CMK (cell line): ENCODE data around the gene SLC26A4.
"Not testable (repeated sequence)": the region's sequence is repeated elsewhere in the genome, so short reads cannot be mapped to it uniquely, and the experiment has no call there.

Source experiments
- DNase-seq: peaks from one replicate; pipeline ENCODE4 v3.0.0-alpha.2; 2010; ENCODE audit warnings: low read depth

SLC26A4 gene

GRCh38 chr7:107660381-107661080 lies at the start of gene SLC26A4:
Gene SLC26A4 (plus strand): TSS chr7:107660828. CDS start chr7:107661642, 814 bp downstream.
- no peak for DNase-seq

DNA sequence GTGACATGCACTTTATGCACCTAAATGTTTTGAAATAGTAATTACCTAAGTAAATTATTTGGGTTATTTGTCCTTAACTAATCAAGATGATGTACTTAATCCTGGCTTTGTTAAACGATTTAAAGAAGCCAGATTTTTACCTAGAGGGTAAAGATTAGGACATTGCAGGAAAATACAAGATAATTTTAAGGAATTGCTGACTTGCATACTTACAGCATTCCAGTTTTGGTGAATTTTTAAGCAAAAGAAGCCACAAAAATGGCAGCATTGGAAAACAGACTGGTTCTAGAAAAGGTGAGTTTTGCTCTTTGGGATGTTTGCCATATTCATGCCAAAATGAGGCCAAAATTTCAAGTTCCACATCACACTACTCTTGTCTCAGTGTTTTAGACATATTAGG lies 47.2 kb upstream of the SLC26A4 start:
- no peak for DNase-seq

- DNase-seq = no peak
These were observed 46.7 kb upstream of the SLC26A4 start for GRCh38 chr7:107613948-107614347.

DNA sequence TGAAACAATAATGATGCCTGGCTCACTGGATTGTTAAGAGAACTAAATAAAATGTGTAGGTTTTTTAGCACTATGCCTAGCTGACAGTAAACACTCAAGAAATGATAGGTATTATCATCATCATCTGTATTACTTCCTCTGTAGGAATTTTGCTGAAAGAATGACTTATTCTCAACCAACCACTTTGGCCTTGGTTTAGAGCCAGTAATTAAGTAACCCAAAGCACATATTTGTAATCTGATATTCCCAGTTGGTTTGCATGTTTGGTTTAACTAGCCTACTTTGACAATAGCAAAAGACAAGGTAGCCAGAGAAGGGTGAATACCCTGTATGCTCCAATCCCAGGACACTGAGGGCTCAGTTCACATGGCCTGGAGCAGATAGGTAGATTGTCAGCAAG lies 46.2 kb upstream of the SLC26A4 start:
- DNase-seq = no peak

DNA sequence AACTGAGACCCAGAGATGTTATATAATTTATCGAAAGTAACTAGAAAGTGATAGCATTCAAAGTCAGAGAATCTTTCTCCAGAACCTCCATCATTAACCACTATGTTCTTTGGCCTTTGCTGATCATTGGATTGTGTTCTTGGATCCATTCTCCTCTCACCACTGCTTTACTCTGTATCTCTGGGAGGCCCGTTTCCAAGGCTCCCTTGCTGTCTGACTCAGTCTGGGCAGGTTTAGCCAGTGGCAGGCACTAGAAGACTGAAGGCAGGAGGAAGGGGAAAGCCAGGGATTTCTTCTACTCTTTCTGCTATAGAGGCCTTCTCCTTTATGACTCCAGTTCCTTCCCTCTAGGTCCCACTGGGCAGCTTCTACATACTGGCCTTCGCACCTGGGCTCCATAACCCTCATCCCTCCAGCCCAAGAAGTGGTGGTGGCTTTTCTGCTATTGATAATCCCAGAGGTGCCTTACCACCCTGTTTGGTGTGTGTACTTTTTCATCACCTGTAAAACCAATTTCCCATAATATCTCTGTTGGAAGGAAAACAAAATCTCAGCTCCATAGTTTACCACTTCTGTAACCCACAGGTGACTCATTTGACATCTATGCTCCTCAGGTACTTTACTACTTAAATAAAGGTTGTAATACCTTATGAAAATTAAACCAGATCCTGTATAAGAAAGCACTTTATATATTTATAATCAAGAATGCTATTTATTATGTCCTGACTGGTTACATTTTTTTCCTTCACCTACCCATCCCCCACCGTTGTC lies 44.5 kb upstream of the SLC26A4 start:
- no peak for DNase-seq

DNA sequence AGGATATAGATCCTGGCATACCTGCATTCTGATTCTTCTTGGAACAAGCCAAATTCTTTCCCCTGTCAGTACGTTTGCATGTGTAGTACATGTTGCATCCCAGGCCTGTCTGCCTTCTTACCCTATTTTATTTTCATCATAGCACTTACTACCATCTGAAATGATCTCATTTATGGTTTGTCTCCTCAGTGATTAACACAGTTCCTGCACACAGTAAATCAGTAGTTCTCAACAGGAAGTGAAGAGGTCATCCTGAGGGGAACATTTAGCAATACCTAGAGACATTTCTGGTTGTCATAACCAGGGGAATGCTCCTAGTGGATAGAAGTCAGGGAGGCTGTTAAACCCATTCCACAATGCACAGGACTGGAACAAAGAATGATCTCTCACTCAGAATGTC lies 38.2 kb upstream of the SLC26A4 start:
- no peak for DNase-seq

GRCh38 chr7:107622894-107623293 lies 37.7 kb upstream of the SLC26A4 start:
- no peak for DNase-seq

DNA sequence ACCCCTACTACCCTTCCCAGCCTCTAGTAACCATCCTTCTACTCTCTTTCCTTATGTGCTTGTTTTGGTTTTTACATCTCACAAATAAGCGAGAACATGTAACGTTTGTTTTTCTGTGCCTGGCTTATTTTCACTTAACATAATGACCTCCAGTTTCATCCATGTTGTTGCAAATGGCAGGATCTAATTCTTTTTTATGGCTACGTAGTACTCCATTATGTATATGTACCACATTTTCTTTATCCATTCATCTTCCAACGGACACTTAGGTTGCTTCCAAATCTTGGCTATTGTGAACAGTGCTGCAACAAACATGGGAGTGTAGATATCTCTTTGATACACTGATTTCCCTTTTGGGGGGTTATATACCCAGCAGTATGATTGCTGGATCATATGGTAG lies 33.6 kb upstream of the SLC26A4 start:
- DNase-seq = no peak

DNA sequence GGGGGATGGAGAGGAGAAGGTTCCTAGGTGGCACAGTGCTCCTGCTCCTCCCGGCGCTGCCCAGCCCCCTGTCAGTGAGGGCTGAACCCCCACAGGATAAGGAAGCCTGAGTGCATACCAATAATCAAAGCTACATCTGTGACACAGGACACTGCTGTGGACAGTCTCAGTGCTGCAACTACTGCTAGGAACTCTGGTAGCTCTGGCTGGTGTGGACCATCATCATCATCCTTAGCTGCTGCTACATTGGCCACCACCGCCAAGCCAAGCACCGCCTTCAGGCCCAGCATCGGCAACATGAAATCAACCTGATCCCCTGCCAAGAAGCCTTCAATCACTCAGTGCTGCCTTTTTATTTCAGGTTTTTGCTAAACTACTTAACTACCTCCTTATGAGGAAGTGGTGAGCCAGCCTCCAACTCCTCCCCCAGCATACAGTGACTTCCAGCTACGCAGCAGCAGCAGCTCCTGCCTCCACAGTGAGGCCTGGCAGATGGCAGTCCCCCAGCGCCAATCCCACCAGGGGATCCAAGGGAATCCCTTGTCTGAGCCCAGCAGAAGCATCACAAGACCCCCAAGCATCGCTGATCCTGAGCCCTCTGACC lies 32.1 kb upstream of the SLC26A4 start:
- no peak for DNase-seq

- DNase-seq = no peak
These were observed 30.3 kb upstream of the SLC26A4 start for GRCh38 chr7:107630342-107630741.

GRCh38 chr7:107631588-107632491 lies 28.8 kb upstream of the SLC26A4 start:
- no peak for DNase-seq

DNA sequence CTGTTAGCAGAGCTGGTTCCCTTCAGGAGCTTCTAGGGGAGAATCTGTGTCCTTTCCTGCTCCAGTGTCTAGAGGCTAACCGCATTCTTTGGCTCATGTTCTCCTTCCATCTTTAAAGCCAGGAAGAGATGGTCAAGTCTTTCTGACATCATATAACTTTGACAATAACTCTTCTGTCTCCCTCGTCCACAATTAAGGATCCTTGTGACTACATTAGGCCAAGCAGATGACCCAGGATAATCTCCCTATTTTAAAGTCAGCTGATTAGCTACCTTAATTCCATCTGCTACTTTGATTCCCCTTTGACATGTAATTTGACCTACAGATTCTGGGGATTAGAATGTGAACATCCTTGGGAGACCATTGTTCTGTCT lies 28.1 kb upstream of the SLC26A4 start:
- DNase-seq = no peak

GRCh38 chr7:107638594-107638993 lies 22.0 kb upstream of the SLC26A4 start:
- no peak for DNase-seq

GRCh38 chr7:107639070-107639469 lies 21.6 kb upstream of the SLC26A4 start:
- DNase-seq = not testable (repeated sequence)

- no peak for DNase-seq
These were observed 19.0 kb upstream of the SLC26A4 start for GRCh38 chr7:107641676-107642075.

GRCh38 chr7:107642501-107642900 lies 18.1 kb upstream of the SLC26A4 start:
- DNase-seq = no peak

DNA sequence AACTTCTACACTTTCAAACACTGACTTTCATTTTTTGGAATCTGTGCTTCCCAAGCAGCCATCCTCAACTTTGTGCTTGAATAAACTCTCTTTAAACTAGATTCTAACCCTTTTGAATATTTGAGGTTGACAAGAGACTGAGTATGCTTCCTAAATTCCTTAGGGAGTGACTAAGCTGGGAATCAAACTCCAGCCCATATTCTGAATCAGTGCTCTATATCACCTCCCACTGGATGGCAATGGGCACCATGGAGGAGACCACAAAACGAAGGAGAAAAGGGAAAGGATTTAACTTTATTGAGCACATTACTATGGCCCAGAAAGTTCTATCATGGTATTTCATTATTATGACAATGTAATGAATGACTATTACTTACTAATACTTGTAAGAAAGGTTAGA lies 17.2 kb upstream of the SLC26A4 start:
- no peak for DNase-seq

DNA sequence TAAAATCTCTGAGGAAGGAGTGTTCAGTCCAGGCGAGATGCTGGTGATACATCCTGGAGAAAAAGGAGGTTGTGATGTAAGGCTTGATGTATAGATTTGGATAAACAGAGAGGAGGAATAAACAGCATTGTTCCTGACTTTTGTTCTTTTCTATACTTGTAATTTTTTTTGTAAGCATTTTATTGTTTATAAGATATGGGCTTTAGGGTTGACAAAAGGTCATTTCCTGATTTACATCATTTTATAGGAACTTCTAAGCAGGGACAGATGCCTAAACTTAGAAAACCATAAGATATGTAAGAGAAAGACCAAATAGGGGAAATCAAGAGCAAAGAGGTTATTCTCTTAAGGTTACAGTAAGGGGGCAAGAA lies 16.7 kb upstream of the SLC26A4 start:
- DNase-seq = no peak

DNA sequence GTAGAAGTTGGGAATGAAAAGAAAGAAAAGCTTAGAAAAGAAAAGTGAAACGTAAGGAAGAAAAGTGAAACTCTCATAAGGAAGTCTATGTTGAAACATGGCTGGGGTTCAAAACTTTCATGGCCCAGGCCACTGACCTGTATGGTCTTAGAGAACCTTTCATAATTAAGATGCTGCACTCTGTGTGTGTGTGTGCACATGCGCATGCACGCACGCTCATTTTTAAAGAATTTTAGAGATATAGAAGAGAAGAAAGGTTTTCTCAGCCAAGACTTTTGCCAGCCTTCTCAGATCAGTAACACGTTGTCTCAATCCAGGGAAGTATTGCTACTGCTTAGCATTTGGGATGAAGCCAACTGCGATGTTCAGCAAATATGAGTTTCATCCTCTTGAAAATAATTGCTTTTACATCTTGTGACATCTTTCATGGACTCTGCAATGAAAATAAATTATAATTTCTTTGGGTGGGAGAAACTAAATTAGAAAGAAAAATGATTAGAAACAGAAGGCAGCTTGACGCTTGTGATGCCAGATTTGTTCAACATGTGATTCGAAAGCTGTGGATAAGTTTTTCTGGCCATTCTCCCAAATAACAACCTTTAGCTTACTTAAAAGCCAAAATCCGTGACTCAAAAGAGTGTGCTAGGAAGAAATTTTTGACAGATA lies 16.2 kb upstream of the SLC26A4 start:
- DNase-seq = no peak

- no peak for DNase-seq
These were observed 8.0 kb upstream of the SLC26A4 start for GRCh38 chr7:107652642-107653041.

DNA sequence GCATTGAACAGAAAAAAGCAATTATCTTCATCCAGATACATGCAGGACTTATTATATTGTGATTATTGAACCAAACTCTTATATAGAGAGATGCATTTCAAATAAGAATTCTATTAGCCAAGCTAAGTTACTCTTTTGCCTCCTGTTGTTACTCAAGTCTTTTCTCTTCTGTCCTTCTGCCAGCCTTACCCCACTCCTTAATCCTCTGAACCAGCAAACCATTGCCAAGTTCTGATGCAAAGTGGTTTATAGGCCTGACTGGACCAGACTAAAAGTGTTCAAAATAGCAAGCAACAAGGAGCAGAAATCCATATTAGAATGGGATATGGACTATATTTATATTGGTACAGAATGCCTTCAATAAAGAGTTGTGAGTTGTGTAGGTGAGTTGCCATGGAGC lies 2.2 kb upstream of the SLC26A4 start:
- DNase-seq = no peak

GRCh38 chr7:107659666-107660065 lies 962 bp upstream of the SLC26A4 start:
- DNase-seq = no peak
